Peyer's patch (tissue), 4 donors: ENCODE results near the gene SOD2.

Experiments used
- POLR2A ChIP-seq, 2 donors: fragments of 450-650 bp; IDR thresholded peaks; one replicate each; pipeline ENCODE4 v1.5.1; 2017; ENCODE audit warnings: antibody characterized with exemption in 2 of 2, mild to moderate bottlenecking in 2 of 2, moderate library complexity in 2 of 2
- TF ChIP-seq, protein P1 (sequence below), 6 experiments: fragments of 450-650 bp in 4 of 6; fragments of 200-600 bp in 2 of 6; sonication (generic) in 1 of 6; IDR thresholded peaks; one replicate each; pipeline ENCODE4 v1.5.1; 2017 to 2019; ENCODE audit warnings: antibody characterized with exemption in 6 of 6, mild to moderate bottlenecking in 3 of 6, moderate library complexity in 1 of 6

DNA sequence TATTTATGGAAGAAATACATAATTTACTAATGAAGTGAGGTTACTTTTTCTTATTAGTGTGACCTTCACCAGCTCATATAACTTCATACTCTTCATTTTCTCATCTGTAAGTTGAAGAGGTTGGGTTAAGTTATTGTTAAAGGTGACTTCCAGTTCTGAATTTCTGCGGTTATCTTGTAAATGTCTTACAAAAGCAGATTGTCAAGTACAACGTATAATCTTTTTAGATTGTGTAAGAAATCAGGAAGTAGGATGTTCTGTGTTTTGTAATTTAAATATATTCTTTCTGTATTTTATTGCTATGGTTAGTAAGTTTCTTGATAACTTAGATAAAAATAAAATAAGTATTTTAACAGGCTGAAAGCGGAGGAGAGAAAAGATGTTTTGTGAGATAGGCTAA, 46.3 kb upstream of the SOD2 start:
- TF ChIP-seq, protein P1, sequence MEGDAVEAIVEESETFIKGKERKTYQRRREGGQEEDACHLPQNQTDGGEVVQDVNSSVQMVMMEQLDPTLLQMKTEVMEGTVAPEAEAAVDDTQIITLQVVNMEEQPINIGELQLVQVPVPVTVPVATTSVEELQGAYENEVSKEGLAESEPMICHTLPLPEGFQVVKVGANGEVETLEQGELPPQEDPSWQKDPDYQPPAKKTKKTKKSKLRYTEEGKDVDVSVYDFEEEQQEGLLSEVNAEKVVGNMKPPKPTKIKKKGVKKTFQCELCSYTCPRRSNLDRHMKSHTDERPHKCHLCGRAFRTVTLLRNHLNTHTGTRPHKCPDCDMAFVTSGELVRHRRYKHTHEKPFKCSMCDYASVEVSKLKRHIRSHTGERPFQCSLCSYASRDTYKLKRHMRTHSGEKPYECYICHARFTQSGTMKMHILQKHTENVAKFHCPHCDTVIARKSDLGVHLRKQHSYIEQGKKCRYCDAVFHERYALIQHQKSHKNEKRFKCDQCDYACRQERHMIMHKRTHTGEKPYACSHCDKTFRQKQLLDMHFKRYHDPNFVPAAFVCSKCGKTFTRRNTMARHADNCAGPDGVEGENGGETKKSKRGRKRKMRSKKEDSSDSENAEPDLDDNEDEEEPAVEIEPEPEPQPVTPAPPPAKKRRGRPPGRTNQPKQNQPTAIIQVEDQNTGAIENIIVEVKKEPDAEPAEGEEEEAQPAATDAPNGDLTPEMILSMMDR (IDR thresholded peaks at IDR 0.05), result no peak
- no peak for TF ChIP-seq POLR2A (IDR thresholded peaks at IDR 0.05)
